IgD-negative memory B cell (primary cell): Measurements from ENCODE around the gene CILP2. TPM values are rescaled to one million over a fixed set of nuclear protein-coding genes. Genes with fewer than 3 reads are reported as not detected.

ENCODE experiments used
- H3K27ac Mint-ChIP-seq, 3 donors: one replicate each; pipeline ENCODE4 v1.8.0; 2020 to 2022; ENCODE audit warnings: mild to moderate bottlenecking in 3 of 3, mixed read lengths in 3 of 3, moderate library complexity in 1 of 3
- H3K27me3 Mint-ChIP-seq: one replicate; pipeline ENCODE4 v1.8.0; 2021; ENCODE audit warnings: mixed read lengths
- H3K36me3 Mint-ChIP-seq: one replicate; pipeline ENCODE4 v1.8.0; 2020; ENCODE audit warnings: mild to moderate bottlenecking, mixed read lengths
- H3K4me1 Mint-ChIP-seq, 3 donors: one replicate each; pipeline ENCODE4 v1.8.0; 2020 to 2022; ENCODE audit warnings: mixed read lengths in 3 of 3, mild to moderate bottlenecking in 1 of 3
- H3K4me3 Mint-ChIP-seq, 4 donors: one replicate each; pipeline ENCODE4 v1.8.0; 2020 to 2022; ENCODE audit warnings: mild to moderate bottlenecking in 4 of 4, mixed read lengths in 4 of 4, moderate library complexity in 3 of 4
- H3K9me3 Mint-ChIP-seq, 3 donors: one replicate each; pipeline ENCODE4 v1.8.0; 2020 to 2021; ENCODE audit warnings: mixed read lengths in 3 of 3, mild to moderate bottlenecking in 1 of 3
- polyA plus RNA-seq: library from polyadenylated mRNA; unstranded; fragments of 300-500 nt; fragmentation: Illumina TruSeq; gene quantifications from one replicate; pipeline ENCODE4 v1.2.3, GENCODE V29; 2021

CILP2 gene
- polyA plus RNA-seq, 1 donor from 2014 or later: not detected

- H3K27me3 Mint-ChIP-seq: peaks cover 5% of the 10 kb centered on the region
- peaks cover 0 to 2% (median 0%) of the 10 kb centered on the region in 3 donors for H3K4me1 Mint-ChIP-seq
- peaks cover 0 to 3% (median 0%) of the 10 kb centered on the region in 3 donors for H3K9me3 Mint-ChIP-seq
- H3K27ac Mint-ChIP-seq: no peak overlapping the region
- no peak overlapping the region for H3K4me3 Mint-ChIP-seq
- no peaks in the 10 kb centered on the region for H3K36me3 Mint-ChIP-seq
Measured at GRCh38 chr19:19552798-19553197, 14.7 kb downstream of the CILP2 start.

GRCh38 chr19:19553670-19554069 is 15.6 kb downstream of the CILP2 start:
- no peaks in the 10 kb centered on the region for H3K36me3 Mint-ChIP-seq
- H3K27me3 Mint-ChIP-seq: peaks cover 5% of the 10 kb centered on the region
- H3K4me3 Mint-ChIP-seq: no peak overlapping the region
- no peak overlapping the region for H3K27ac Mint-ChIP-seq
- peaks cover 0 to 2% (median 0%) of the 10 kb centered on the region in 3 donors for H3K4me1 Mint-ChIP-seq
- peaks cover 0 to 3% (median 0%) of the 10 kb centered on the region in 3 donors for H3K9me3 Mint-ChIP-seq

- Mint-ChIP-seq H3K4me3 (no peak overlapping the region), H3K9me3 (peaks cover 0 to 3% (median 0%) of the 10 kb centered on the region in 3 donors), H3K36me3 (no peaks in the 10 kb centered on the region), H3K27ac (no peak overlapping the region), H3K27me3 (no peaks in the 10 kb centered on the region), H3K4me1 (peaks cover 0 to 2% (median 0%) of the 10 kb centered on the region in 3 donors)
Measured at GRCh38 chr19:19554074-19555023, 16.3 kb downstream of the CILP2 start.

- Mint-ChIP-seq H3K9me3 (no peaks in the 10 kb centered on the region), H3K4me1 (peaks cover 0 to 2% (median 0%) of the 10 kb centered on the region in 3 donors), H3K27ac (no peak overlapping the region), H3K4me3 (no peak overlapping the region), H3K36me3 (no peaks in the 10 kb centered on the region), H3K27me3 (no peaks in the 10 kb centered on the region)
Measured at GRCh38 chr19:19558055-19558454, 20.0 kb downstream of the CILP2 start.

GRCh38 chr19:19558636-19559035 is 20.6 kb downstream of the CILP2 start:
- H3K27ac Mint-ChIP-seq: no peak overlapping the region
- no peaks in the 10 kb centered on the region for H3K36me3 Mint-ChIP-seq
- no peaks in the 10 kb centered on the region for H3K27me3 Mint-ChIP-seq
- H3K4me1 Mint-ChIP-seq: peaks cover 0 to 2% (median 0%) of the 10 kb centered on the region in 3 donors
- no peaks in the 10 kb centered on the region for H3K9me3 Mint-ChIP-seq
- H3K4me3 Mint-ChIP-seq: no peak overlapping the region

GRCh38 chr19:19559931-19560330 is 21.9 kb downstream of the CILP2 start:
- Mint-ChIP-seq H3K27ac (peak overlapping the region in 2 of 3 donors; percentile 39 to 77), H3K36me3 (no peaks in the 10 kb centered on the region), H3K4me1 (no peaks in the 10 kb centered on the region), H3K4me3 (no peak overlapping the region), H3K9me3 (no peaks in the 10 kb centered on the region), H3K27me3 (no peaks in the 10 kb centered on the region)

GRCh38 chr19:19561946-19562664 is 24.0 kb downstream of the CILP2 start:
- no peaks in the 10 kb centered on the region for H3K4me1 Mint-ChIP-seq
- H3K36me3 Mint-ChIP-seq: no peaks in the 10 kb centered on the region
- no peaks in the 10 kb centered on the region for H3K9me3 Mint-ChIP-seq
- no peaks in the 10 kb centered on the region for H3K27me3 Mint-ChIP-seq
- H3K27ac Mint-ChIP-seq: peak overlapping the region in 2 of 3 donors; percentile 54 to 73
- peak overlapping the region in 1 of 4 donors; percentile 13 for H3K4me3 Mint-ChIP-seq

- H3K4me1 Mint-ChIP-seq: no peaks in the 10 kb centered on the region
- no peak overlapping the region for H3K27ac Mint-ChIP-seq
- H3K4me3 Mint-ChIP-seq: no peak overlapping the region
- H3K9me3 Mint-ChIP-seq: peaks cover 0 to 2% (median 0%) of the 10 kb centered on the region in 3 donors
- no peaks in the 10 kb centered on the region for H3K27me3 Mint-ChIP-seq
- no peaks in the 10 kb centered on the region for H3K36me3 Mint-ChIP-seq
Measured at GRCh38 chr19:19562665-19563347, 24.7 kb downstream of the CILP2 start.

- Mint-ChIP-seq H3K27ac (no peak overlapping the region), H3K36me3 (no peaks in the 10 kb centered on the region), H3K4me1 (no peaks in the 10 kb centered on the region), H3K27me3 (no peaks in the 10 kb centered on the region), H3K9me3 (peaks cover 0 to 2% (median 0%) of the 10 kb centered on the region in 3 donors), H3K4me3 (no peak overlapping the region)
Measured at GRCh38 chr19:19563348-19563848, 25.3 kb downstream of the CILP2 start.

GRCh38 chr19:19566306-19566705 is 28.2 kb downstream of the CILP2 start:
- H3K4me1 Mint-ChIP-seq: no peaks in the 10 kb centered on the region
- H3K4me3 Mint-ChIP-seq: no peak overlapping the region
- peaks cover 8% of the 10 kb centered on the region for H3K36me3 Mint-ChIP-seq
- H3K27ac Mint-ChIP-seq: no peak overlapping the region
- peaks cover 0 to 2% (median 0%) of the 10 kb centered on the region in 3 donors for H3K9me3 Mint-ChIP-seq
- no peaks in the 10 kb centered on the region for H3K27me3 Mint-ChIP-seq

- Mint-ChIP-seq H3K4me1 (no peaks in the 10 kb centered on the region), H3K4me3 (no peak overlapping the region), H3K27ac (no peak overlapping the region), H3K9me3 (peaks cover 0 to 2% (median 0%) of the 10 kb centered on the region in 3 donors), H3K36me3 (peaks cover 8% of the 10 kb centered on the region), H3K27me3 (no peaks in the 10 kb centered on the region)
Measured at GRCh38 chr19:19567391-19567790, 29.3 kb downstream of the CILP2 start.

- Mint-ChIP-seq H3K27ac (no peak overlapping the region), H3K9me3 (peaks cover 0 to 2% (median 0%) of the 10 kb centered on the region in 3 donors)
Measured at GRCh38 chr19:19568802-19569756, 31.0 kb downstream of the CILP2 start.

GRCh38 chr19:19570571-19570970 is 32.5 kb downstream of the CILP2 start:
- Mint-ChIP-seq H3K27me3 (no peaks in the 10 kb centered on the region), H3K36me3 (peaks cover 10% of the 10 kb centered on the region), H3K9me3 (peaks cover 0 to 2% (median 0%) of the 10 kb centered on the region in 3 donors), H3K4me1 (no peaks in the 10 kb centered on the region), H3K4me3 (no peak overlapping the region), H3K27ac (no peak overlapping the region)

More at GRCh38 chr19:19568802-19569756, 31.0 kb downstream of the CILP2 start:
- H3K4me3 Mint-ChIP-seq: no peak overlapping the region
- H3K27me3 Mint-ChIP-seq: no peaks in the 10 kb centered on the region
- H3K36me3 Mint-ChIP-seq: peaks cover 8% of the 10 kb centered on the region
- no peaks in the 10 kb centered on the region for H3K4me1 Mint-ChIP-seq
